UCSD-AML1 (cell line): ENCODE data around the gene ECSIT.

Experiments used
- DNase-seq: peaks from one replicate; lab custom pipeline; 2025; ENCODE audit not compliant: unreplicated experiment; lab: John Stamatoyannopoulos, UW

ECSIT gene

GRCh38 chr19:11505032-11505503 lies 23.9 kb downstream of the ECSIT start:
- DNase-seq, result peak; percentile 97

GRCh38 chr19:11504502-11505031 lies 24.4 kb downstream of the ECSIT start:
- no peak for DNase-seq

- DNase-seq, result no peak
Observed at GRCh38 chr19:11499890-11500420, 29.0 kb downstream of the ECSIT start.

- DNase-seq, result no peak
Observed at GRCh38 chr19:11499220-11499726, 29.7 kb downstream of the ECSIT start.

- DNase-seq, result peak; percentile 65
Observed at GRCh38 chr19:11496391-11497163, 32.4 kb downstream of the ECSIT start.

- DNase-seq, result no peak
Observed at GRCh38 chr19:11495885-11496284, 33.0 kb downstream of the ECSIT start.

- no peak for DNase-seq
Observed at GRCh38 chr19:11495481-11495880, 33.5 kb downstream of the ECSIT start.

- no peak for DNase-seq
Observed at GRCh38 chr19:11494634-11495285, 34.2 kb downstream of the ECSIT start.

GRCh38 chr19:11489378-11489777 lies 39.6 kb downstream of the ECSIT start:
- DNase-seq, result no peak

GRCh38 chr19:11486661-11487503 lies 42.1 kb downstream of the ECSIT start:
- no peak for DNase-seq

- DNase-seq, result no peak
Observed at GRCh38 chr19:11485245-11485837, 43.6 kb downstream of the ECSIT start.

GRCh38 chr19:11483366-11484111 lies 45.4 kb downstream of the ECSIT start:
- DNase-seq, result no peak

- peak; percentile 92 for DNase-seq
Observed at GRCh38 chr19:11482384-11483050, 46.4 kb downstream of the ECSIT start.

- peak; percentile 91 for DNase-seq
Observed at GRCh38 chr19:11481534-11482383, 47.2 kb downstream of the ECSIT start.

GRCh38 chr19:11480715-11481533 lies 48.0 kb downstream of the ECSIT start, which contains the start of gene ELAVL3:
ELAVL3 (minus strand) TSS chr19:11481046; CDS start chr19:11480608, 438 bp downstream.
- DNase-seq, result no peak

- DNase-seq, result no peak
Observed at GRCh38 chr19:11479898-11480714, 48.8 kb downstream of the ECSIT start.
